Anterior cingulate cortex (tissue), 58 donors: ENCODE measurements around the gene LRFN5.

Source experiments
- DNase-seq, 58 donors: peaks; one replicate each; lab custom pipeline; 2025; lab: John Stamatoyannopoulos, UW

LRFN5 gene

DNA sequence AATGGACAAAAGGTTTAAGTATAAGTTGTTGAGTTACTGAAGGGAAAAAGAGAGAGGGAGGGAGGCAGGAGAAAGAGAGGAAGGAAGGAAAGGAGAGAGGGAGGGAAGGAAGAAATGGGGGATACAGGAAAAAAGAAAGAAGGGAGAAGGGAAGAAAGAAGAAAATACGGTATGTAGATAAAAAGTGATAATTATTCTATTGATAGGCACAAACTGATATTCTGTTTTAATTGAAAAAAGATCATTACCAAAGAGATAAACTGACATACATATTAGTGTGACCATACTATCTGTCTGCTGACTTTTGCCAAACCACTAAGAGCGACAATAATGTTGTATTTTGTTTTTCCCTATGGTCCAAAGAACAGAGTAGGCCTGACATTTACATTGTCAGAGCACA, 154.5 kb downstream of the LRFN5 start:
- no peak for DNase-seq

DNA sequence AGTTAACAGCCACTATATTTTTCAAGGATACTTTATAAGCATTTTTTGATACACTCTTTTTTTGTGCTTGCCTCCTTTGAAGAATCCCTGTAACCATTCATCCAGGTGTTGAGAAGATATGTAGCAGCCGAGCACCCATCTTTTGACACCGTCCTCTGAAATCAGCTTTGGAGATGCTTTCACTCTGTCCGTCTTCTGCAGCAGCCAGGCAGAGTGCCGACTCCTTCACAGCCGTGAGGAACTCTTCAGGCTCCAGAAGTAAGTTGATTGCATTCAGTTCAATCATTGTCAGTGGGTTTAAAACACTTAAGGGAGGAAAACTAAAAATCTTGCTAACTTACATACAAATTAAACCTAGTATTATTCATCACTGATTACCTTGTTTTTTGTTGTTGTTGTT, 160.1 kb downstream of the LRFN5 start:
- peak in 3 of 58 donors; percentile 3 to 6 (median 4) for DNase-seq

DNA sequence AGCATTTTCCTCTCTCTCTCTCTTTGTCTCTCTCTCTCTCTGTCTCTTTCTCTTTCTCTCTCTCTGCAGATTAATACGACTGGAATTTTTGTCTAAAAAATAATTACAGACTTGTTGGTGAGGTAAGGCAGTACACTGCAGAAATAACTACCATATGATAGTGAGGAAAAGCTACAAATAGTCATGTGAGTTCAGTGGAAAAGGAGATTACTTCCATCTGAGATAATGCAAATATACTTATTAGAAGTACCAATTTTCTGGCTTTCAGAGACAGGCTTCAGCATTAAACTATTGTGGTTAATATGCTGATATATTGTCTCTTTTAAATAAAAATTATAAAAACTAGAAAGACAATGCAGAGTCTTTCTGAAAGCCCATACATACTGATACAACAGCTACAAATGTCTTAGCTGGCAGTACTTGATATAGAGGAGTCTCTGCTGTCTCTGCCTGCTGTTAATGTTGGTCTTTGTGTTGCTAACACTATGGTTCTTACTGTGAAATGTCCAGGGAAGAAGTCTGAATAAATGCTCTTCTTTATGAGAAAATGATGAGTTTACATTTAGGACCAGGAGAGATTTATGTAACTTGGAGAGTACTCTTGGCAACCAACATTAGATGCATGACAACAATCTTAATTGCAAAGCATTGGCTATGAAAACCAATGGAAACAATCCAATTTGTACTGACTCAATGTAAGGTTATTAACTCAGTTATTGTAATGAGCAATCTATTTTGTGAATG, 167.0 kb downstream of the LRFN5 start:
- no peak for DNase-seq

DNA sequence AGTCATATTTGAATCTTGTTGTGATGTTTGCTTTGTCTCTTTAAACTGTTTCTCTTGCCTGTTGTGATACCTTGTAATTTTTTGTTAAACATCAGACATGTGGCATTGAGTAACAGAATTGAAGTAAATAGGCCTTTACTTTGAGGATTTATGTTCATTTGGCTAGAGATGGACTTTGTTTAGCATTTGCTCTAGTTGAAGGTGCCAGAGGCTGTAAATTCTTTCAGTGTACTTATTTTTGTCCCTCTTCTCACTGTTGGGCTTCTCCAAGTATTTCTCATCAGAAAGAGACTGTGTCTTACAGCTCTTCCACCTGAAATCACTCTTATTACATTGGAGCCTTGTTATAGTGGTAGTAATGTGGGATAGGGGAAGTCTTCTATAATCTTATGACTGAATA, 175.8 kb downstream of the LRFN5 start:
- no peak for DNase-seq

DNA sequence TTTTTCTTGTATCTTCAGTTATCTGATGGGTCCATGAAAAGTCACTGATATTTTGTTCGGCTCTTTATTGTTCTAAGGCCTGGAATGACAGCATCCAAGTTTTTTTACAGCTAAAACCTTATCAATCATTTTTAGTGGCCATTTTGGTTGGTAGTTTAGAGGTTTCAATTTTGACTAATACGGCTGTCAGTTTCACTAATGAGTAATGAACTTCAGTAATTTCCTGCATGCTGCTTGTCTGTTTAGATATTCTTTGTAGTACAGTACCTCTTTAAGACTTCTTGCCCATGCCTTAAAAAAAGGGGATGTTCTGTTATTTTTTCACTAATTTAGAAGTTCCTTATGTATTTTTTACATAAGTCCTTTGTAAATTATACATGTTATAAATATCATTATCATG, 176.7 kb downstream of the LRFN5 start:
- no peak for DNase-seq

DNA sequence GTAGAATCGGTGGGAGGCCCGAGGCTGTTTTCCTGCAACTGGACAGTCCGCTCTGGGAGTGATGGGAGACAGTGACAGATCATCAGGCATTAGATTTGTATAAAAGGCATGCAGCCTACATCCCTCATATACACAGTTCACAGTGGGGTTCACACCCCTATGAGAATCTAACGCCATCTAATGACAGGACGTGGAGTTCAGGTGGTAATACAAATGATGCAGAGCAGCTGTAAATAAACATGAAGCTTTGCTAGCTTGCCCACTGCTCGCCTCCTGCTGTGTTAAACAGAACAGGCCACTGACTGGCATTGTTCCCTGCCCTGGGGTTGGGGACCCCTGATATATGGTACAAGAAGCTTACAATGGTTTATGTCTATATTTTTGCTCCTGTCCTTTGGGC, 179.0 kb downstream of the LRFN5 start:
- DNase-seq = no peak

DNA sequence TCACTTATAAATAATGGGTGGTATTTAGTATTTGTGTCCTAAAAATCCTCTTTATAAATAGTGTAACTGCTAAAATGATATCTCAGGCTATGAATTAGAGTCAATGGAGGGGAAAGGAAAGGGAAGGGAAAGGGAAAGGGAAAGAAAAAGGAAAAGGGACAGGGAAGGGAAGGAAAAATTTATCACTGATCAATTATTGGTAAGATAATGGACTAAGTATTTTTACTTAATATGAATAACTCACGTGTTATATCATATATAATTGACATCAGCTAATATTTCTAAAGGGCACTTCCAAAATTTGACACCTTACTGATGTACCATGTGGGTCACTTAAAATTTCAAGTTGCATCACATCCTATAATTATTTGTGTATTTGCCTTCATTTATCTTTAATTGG, 193.1 kb downstream of the LRFN5 start:
- no peak for DNase-seq

DNA sequence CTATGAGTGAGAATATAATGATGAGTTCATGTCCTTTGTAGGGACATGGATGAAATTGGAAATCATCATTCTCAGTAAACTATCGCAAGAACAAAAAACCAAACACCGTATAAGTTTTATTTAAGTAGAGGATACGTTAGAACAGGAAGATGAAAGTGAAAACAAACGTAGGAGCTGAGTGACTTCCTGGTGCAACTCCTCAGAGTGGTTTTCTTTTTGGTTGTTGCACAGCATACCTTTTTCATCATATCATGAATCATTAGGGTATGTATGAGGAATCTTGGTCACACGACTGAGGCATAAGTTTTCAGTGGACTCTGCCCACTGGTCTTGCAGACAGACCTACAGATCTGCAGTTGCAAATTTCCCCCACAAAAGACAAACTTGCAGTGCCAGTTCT, 199.0 kb downstream of the LRFN5 start:
- DNase-seq = no peak

DNA sequence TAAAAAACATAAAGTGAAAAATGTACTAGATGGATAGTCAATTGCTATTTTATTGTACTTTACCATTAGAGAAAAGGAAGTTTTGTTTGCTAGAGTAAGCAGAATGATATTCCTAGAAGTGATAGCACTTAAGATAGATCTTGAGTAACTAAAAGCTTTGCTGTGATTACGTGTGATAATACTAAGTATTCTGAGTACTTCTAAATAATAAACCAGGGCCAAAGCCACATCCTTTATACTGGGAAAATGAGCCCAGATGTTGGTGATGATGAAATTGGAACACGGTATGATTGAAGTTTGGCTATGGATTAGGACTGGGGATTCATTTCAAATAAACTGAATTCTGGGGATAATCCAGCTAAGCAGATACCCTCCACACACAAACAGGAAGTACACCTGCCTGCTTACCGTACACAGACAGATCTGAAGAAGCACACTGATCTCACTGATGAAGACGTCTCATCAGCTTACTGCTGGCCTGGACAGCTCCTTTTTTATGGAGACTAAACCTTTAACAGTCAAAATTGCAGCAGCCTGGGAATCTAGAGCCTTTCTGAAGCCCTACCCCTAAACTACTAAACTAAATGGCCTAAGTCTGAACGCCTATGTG, 199.8 kb downstream of the LRFN5 start:
- DNase-seq = no peak

DNA sequence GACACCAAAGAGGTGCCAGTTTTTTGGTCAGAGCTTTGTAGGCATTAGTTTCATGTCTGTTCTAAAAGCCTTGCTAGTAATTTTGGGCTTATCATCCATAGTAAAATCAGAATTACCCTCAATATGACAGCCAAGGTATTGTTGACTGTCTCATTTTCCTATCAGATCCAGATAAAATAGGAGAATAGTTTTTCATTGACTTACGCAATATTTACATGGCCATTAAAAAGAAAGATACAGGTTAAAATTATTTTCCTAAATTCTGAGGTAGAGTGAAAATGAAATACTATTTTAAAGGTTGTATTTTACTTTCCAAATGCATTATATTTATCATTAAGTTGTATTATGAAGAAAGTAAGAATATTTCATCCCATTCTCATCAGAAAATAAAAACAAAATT, 203.7 kb downstream of the LRFN5 start:
- no peak for DNase-seq

DNA sequence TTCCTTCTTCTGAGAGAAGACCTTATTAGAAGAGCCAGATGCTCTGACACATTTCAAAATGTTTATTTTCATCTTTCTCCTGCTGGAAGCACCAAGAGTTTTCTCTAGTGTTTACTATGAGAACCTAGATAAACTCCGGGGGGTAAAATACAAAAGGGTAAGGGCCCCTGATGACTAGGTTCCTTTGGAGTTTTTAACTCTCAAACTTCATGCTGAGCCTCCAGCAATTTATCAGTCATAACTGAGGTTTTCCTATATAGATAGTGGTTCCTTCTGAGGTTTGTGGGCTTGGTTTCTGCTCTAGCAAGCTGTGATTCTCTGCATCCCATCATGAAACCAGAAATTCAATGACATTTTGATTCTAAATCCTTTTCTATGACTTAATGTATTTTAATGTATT, 210.9 kb downstream of the LRFN5 start:
- no peak for DNase-seq

DNA sequence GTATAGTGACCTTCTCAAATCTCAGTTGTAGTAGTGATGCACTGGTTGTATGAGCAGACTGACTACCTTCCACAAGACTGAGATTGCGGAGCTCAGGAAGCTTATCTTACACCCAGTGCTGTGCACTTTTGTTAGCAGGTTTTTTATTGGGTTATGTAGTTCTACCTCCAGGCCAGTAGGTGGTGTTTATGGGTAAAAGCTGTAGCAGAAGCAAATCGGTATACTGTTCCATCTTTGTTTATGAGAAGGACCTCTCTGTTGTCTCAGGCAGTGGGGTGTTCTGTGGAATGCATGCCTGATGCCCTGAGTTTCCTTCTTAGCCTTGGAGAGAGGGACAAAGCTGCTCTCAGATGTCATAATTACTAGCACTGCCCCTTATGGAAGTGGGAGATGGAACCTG, 217.8 kb downstream of the LRFN5 start:
- no peak for DNase-seq

DNA sequence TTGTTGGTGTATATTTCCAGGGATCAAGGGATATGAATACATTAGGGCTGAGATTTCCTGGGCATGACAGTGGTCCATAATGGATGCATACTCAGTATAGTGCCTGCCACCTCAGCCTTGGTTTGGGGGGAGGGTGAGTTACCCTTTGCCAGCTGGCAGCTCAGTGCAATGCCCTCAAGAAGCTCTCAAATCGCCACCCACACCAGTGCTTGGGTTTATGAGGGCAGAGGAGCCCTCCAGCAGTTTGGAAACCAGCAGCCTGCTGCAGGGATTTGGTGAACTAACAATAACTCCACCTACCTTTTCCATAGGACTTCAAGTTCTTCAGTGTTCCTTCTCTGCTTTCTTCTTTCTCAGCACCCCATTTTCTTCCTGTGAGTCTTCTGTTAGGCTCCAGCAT, 218.9 kb downstream of the LRFN5 start:
- no peak for DNase-seq

DNA sequence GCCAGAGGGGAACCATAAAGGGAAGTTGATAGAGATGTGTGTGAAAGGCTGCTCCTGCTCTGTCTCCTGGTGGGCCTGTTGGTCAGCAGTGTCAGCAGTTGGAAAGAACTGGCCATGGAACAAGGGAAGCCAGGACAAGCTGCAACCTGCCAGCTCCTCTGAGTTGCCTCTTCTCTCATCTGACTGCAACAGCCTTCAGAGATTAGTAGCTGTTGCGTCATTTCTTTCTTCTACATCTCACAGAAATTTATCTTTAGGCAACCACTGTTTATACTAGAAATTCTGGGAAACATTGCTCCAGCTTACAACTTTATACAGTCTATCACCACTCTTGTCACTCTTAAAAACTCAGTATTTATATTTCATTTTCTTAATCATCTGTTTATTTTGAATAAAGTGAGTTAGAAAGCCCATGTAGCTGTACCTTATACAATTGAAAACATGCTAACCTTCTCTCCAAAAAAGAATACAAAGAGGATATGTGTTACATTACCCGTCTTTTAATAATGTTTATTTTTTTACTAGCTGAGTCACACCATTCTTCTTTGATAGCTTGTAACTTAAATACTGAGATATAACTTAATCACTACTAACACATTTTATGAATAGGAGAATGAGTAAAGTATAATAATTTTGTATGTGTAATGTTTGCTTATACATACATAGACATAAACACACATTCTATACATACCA, 224.2 kb downstream of the LRFN5 start:
- peak in 1 of 58 donors; percentile 2 for DNase-seq

DNA sequence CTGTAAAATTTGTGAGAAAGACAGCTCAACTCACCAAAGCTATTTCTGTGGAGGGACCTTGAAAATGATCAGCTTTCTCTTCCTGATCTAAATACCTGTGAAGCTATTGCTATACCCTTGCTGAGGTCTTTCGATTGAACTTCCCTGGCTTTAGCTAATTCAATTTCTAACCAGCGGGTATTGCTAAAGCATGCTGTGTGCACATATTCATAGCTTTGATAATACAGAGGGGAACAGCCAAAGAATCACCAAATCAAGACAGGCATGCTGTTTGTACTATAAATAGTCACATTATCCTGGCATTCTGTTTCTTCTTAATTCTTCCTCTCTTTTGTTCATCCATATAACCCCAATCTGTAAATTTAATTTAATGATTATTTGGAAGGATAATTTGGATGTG, 233.0 kb downstream of the LRFN5 start:
- no peak for DNase-seq

DNA sequence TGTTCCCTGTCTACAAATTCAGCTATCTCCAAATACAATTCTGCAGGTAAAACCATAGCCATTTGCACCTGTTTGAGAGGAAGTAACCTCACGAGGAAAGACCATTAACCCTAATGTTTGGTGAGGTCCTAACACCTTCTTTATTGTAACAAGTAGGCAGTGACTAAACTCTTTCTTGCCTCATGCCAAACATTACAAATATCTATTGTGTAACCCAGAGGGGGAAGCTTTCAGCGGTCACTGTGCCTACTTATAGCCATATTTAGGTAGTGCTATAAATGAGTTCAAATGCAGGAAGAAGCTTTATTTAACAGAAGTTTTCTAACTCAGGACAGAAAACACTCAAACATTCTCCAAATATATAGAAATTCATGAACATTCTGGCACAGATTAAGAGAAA, 252.7 kb downstream of the LRFN5 start:
- DNase-seq = no peak

DNA sequence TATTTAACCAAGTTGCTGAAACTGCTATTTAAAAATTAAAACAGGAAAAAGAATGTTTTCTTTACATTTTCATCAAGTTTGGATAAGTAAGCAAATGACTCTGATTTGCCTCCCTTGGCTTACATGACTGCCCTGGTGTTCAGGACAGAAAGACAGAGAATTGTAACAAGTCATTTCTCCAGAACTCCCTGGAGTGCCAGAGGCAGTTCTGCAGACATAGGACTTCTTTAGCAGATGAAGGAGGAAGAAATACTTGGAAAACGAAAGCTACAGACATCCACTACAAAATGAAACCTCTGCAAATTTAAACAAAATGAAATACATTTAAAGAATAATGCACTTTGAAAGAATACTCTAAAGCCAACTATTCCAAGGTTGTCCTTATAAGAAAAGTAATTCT, 253.9 kb downstream of the LRFN5 start:
- DNase-seq = no peak

DNA sequence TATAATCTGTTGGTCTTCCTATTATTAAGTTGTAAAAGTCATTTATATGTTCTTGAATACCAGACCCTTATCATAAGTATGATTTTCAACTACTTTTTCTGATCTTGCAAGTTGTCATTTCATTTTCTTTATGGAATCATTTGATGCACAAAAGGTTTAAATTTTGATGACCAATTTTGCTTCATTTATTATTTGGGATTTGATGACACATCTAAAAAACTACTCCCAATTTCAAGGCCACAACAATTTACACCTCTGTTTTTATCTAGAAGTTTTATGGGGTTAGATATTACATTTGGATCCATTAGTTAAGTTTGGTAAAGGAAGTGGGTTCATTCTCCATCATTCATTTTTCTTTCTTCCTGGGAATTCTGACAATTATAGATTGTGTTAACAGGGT, 259.2 kb downstream of the LRFN5 start:
- no peak for DNase-seq

DNA sequence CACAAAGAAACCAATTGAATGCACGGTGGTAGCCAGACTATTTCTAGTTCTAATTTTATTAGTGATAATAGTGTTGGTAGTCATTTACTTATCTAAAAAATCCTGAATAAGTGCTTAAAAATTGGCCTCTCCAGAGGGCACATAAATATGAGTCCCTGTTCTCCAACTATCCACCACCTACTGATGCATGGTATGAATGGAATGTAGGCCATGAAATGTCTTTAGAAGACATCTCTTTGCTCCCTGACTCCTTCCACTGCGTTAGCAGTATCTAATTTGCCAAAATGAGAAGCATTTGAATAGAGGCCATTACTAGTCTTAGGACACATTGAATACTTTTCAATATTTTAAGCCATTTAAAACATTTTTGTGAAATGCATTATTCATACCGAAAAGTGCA, 261.7 kb downstream of the LRFN5 start:
- DNase-seq = no peak

DNA sequence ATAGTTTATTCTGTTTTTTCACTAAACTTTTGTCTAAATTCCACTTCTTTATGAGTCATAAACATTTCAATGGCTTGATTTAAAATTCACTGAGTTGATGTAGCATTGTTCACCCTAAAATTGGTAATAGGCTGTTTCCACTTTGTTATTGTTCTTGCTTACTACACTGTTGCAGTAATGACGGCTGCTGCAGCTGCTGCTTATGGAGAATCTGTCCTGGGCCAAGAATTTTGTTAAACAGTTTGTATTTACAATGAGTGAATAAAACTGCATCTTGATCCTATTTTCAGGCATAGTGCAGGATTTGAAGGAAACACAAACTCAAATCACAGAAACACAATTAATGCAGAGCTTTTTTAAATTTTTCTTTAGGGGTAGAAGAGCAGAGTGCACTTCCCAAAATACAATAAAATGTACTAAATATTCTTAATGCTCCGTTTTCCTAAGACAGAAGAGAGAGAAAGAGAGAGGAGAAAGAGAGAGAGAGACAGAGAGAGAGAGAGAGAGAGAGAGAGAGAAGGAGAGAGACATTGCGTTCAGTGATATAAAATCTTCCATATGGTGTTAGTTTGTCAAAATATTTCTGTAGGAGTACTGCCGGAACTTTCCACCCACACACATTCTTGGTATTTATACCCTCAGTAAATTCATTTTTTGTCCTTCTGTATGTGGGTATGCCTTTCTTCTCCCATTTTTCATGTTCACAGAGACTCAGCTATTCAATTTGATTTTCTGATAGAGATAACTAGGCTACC, 266.4 kb downstream of the LRFN5 start:
- no peak for DNase-seq

DNA sequence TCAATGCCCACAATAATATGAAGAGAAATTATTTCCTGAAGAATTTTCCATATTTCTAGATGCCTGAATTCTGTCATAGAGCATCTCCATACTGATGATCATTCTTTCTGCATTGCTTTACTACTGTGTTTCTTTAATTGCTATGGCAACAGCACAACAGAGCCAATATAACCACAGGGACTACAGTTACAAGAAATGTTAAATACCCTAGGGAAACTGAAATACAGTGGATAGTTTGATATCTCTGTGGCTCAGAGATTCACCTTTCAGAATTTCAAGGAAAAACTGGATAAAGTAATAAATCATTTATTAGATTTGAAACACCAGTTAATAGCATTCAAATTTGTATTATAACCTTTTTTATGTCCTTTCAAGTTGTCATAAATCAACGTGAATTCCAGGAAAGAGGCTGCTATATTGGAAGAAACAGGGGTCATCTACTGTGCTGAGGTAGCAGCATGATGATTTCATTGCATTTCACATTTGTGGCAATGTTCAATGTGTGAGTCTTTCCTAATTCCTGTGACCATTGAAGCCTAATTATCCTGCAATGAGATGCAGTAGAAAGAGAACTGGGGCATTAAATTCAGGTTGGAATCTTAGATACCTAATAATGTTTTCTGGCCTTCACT, 267.1 kb downstream of the LRFN5 start:
- DNase-seq = no peak
